GM12873 (cell line): Measurements from ENCODE around the gene JAKMIP2.

ENCODE experiments used
- TF ChIP-seq, protein P1 (sequence below): IDR thresholded peaks from 2 replicates; pipeline ENCODE4 v1.5.1; 2012; ENCODE audit warnings: low read depth, mild to moderate bottlenecking, moderate library complexity, low read length, control low read depth; ENCODE audit not compliant: insufficient read depth; ENCODE audit errors: missing control alignments

Gene JAKMIP2

DNA sequence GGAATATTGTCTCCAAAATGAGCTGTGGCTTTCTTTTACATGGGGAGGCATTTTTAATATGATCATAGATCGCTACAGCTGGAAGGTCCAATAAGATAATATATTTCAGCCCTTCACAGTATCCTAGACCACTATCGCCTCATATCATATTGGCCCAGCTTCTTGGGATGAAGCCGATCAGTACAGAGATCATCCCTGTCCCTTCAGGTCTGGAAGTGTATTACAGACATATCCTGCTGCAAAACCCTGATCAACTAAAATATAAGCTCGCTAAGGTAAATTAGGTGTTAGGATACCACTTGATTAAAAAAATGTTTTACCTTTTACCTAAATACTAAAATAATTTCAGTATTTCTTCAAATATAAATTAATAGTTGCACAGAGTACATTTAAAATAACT is 41.7 kb downstream of the JAKMIP2 start:
- TF ChIP-seq, protein P1, sequence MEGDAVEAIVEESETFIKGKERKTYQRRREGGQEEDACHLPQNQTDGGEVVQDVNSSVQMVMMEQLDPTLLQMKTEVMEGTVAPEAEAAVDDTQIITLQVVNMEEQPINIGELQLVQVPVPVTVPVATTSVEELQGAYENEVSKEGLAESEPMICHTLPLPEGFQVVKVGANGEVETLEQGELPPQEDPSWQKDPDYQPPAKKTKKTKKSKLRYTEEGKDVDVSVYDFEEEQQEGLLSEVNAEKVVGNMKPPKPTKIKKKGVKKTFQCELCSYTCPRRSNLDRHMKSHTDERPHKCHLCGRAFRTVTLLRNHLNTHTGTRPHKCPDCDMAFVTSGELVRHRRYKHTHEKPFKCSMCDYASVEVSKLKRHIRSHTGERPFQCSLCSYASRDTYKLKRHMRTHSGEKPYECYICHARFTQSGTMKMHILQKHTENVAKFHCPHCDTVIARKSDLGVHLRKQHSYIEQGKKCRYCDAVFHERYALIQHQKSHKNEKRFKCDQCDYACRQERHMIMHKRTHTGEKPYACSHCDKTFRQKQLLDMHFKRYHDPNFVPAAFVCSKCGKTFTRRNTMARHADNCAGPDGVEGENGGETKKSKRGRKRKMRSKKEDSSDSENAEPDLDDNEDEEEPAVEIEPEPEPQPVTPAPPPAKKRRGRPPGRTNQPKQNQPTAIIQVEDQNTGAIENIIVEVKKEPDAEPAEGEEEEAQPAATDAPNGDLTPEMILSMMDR: no peak

DNA sequence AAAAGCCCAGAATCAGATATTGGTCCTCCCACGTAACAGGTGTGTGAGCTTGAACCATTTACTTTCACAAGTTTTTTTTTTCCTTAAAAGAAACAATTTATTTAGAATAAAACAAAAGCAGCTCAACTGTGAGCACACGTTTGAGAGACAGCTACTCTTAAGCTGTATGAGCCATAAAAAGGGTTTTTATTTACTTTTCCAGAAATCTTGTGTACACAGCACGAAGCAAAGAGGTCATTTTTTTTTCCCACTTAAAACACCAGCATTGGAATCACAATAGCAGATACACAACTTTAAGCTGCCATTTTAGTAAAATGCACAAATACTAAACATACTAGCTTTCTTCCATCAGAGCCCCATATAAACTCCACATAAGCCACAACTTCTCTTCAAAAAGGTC is 44.6 kb downstream of the JAKMIP2 start:
- TF ChIP-seq, protein P1: no peak

DNA sequence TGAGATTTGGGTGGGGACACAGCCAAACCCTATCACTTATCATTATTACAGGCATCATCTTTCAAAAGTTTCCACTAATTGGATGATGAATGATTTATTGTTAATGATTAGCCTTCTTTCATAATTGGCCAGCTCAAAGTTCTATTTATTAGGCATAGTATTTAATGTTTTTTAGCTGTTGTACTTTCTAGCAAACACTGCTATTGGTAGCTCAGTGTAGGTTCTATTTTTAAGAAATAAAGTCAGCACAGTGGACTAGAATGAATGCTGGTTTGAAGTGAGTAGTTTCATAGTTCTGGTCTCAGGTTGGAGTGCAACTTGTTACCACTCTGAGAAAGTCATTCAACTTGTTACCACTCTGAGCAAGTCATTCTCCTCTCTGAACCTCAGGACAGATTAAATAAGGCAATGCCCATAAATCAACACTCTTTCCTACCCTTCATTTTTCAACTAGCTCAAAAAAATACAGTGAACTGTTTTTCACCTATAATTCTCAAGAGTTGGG is 46.9 kb downstream of the JAKMIP2 start:
- TF ChIP-seq, protein P1: no peak

DNA sequence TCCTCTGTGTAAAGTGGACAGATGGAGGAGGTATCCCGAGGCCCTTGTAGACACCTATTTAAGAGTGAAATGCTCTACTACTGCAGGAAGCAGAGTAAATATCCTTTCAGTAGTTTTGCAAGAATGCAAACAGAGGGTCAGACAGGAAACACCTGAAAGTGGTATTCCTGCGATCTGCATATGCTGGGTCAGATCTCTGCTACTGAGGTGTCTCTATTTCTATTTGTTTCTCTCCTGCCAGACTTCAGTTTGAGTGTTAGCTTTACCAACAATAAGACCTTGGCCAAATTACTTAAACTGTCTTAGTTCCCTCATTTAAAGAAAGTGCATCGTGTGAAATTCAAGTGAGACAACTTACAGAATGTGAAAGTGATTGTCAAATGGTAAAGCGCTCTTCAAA is 47.6 kb downstream of the JAKMIP2 start:
- TF ChIP-seq, protein P1: no peak

DNA sequence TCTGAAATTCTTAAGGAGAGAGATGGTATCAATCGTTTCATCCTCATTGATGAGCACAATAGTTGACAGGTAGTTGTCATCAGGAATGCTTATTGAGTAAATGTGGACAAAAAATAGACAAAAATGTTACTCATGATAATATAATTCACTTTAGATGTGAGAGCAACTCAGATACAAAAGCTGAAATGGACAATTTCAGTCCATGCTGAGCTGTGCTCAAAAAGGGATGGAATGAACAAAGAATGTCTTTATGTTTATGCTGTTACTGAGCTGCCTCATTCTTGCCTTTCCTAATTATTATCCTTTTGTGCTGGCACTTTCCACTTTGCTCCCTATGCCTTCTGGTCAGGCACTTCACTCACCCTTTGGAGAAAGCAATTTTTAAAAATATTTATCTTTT is 49.5 kb downstream of the JAKMIP2 start:
- TF ChIP-seq, protein P1: no peak

DNA sequence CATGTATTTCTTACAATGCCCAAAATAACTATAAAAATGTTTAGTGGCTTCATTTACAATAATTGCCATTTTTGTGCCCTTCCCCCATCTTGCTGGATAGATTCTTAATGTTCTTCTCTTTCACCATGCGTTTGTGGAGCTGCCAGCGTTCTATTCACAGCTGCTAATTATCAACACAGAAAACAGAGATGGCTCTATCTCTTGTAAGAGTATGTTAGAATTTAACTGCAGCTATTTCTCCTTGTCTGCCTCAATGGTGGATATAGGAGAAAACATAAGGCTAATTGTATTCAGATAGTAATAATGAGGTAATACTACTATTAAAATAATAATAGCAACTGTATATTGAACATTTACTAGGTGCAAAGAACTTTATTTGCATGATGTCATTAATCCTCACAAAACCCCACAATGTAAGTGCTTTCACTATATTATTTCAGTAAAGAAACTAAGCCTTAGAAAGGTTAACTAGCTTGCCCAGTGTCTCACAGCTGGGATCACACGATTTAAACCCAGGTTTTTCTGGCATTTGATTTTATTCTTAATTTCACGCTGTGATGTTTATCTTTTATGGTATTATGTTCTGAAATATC is 50.1 kb downstream of the JAKMIP2 start:
- TF ChIP-seq, protein P1: no peak

DNA sequence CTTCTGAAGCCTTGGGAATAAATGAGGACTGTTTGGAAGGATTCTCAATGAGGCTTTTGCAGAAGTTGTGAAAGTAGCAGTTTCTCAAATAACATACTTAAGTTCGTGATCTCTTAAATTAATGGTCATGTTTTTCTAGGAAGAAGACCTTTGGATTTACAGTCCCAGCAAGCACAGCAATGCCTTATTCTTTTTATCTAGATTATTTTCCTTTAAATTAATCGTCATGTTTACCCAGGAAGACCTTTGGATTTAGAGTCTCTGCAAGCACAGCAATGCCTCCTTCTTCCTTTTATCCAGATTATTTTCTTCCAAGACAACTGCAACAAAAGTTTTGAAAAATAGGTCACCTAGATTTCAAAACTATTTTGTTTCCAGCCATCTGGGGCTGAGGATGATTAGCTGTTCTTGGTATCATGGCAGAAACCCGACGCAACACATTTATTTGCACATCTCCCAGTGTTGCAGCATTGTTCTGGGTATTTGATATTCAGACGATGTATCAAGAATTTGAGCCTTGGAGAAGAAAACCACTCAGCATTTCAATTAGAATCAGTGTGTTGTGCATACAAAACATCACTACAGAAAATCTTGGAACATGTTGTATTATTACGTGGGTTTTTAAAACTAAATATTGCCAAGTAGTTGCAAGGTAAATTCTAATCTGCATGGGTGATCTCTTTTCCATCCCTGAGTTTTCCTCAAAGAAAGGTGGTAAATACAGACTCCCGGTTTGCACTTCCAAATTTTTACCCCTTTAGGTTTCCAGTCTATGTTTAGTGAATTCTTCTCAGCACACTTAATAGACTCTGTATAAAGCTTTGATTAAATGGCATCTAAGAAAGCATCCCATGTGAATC is 50.9 kb downstream of the JAKMIP2 start:
- TF ChIP-seq, protein P1: no peak
